DMS 273 treated with DMSO at 0.1 percent for 48 hours (cell line): ENCODE measurements around the gene C5AR2.
"Not testable (repeated sequence)": the region's sequence is repeated elsewhere in the genome, so short reads cannot be mapped to it uniquely, and the experiment has no call there.

Experiments
- DNase-seq: peaks from one replicate; lab custom pipeline; 2025; lab: John Stamatoyannopoulos, UW

The C5AR2 gene

GRCh38 chr19:47331931-47332547 is at the start of gene C5AR2:
C5AR2 (plus strand) TSS chr19:47332175; CDS start chr19:47340800, 8,625 bp downstream.
- DNase-seq = no peak

GRCh38 chr19:47283405-47284059 is 48.4 kb upstream of the C5AR2 start:
- no peak for DNase-seq

- DNase-seq = no peak
Observed at GRCh38 chr19:47284324-47284899, 47.6 kb upstream of the C5AR2 start.

- no peak for DNase-seq
Observed at GRCh38 chr19:47296036-47296435, 35.9 kb upstream of the C5AR2 start.

GRCh38 chr19:47300867-47301266 is 31.1 kb upstream of the C5AR2 start:
- not testable (repeated sequence) for DNase-seq

GRCh38 chr19:47302249-47302648 is 29.7 kb upstream of the C5AR2 start:
- no peak for DNase-seq

- DNase-seq = no peak
Observed at GRCh38 chr19:47303966-47304365, 28.0 kb upstream of the C5AR2 start.

GRCh38 chr19:47305309-47305751 is 26.6 kb upstream of the C5AR2 start:
- peak; percentile 46 for DNase-seq

GRCh38 chr19:47306303-47306702 is 25.7 kb upstream of the C5AR2 start:
- no peak for DNase-seq

- no peak for DNase-seq
Observed at GRCh38 chr19:47309038-47309437, 22.9 kb upstream of the C5AR2 start.

- DNase-seq = no peak
Observed at GRCh38 chr19:47309608-47310007, 22.4 kb upstream of the C5AR2 start, which contains the start of gene C5AR1. C5AR1 (plus strand) TSS chr19:47309861; CDS start chr19:47309896, 35 bp downstream.

- DNase-seq = no peak
Observed at GRCh38 chr19:47310323-47310722, 21.7 kb upstream of the C5AR2 start.

GRCh38 chr19:47310819-47311218 is 21.2 kb upstream of the C5AR2 start:
- no peak for DNase-seq

GRCh38 chr19:47312366-47313006 is 19.5 kb upstream of the C5AR2 start:
- DNase-seq = no peak

- DNase-seq = no peak
Observed at GRCh38 chr19:47313754-47314295, 18.1 kb upstream of the C5AR2 start.

GRCh38 chr19:47315125-47315821 is 16.7 kb upstream of the C5AR2 start:
- no peak for DNase-seq

GRCh38 chr19:47316513-47316912 is 15.5 kb upstream of the C5AR2 start:
- DNase-seq = no peak

- no peak for DNase-seq
Observed at GRCh38 chr19:47319923-47320871, 11.8 kb upstream of the C5AR2 start.

- no peak for DNase-seq
Observed at GRCh38 chr19:47321630-47322029, 10.3 kb upstream of the C5AR2 start.

- no peak for DNase-seq
Observed at GRCh38 chr19:47322058-47322457, 9.9 kb upstream of the C5AR2 start.

GRCh38 chr19:47323409-47323808 is 8.6 kb upstream of the C5AR2 start:
- DNase-seq = no peak
